Spleen (tissue), 7 donors: Measurements from ENCODE around the gene KY.

ENCODE experiments used
- POLR2A ChIP-seq, 3 donors: fragments of 450-650 bp; IDR thresholded peaks; one replicate each; pipeline ENCODE4 v1.5.1; 2017; ENCODE audit warnings: antibody characterized with exemption in 3 of 3, mild to moderate bottlenecking in 1 of 3
- TF ChIP-seq, protein P1 (sequence below), 11 experiments: fragments of 200-600 bp in 7 of 11; fragments of 450-650 bp in 4 of 11; sonication (generic) in 4 of 11; IDR thresholded peaks in 8 of 11; conservative IDR thresholded peaks in 3 of 11; 1 replicate in 7 of 11; 2 replicates in 4 of 11; pipeline versions ENCODE4 v1.4.0 to v1.8.0; 2016 to 2021; ENCODE audit warnings: antibody characterized with exemption in 11 of 11, inconsistent platforms in 4 of 11, mild to moderate bottlenecking in 1 of 11
- donor health status: DM: no; HTN: no; CAD: no; lungs with moderate emphysema.
- donor health status: DM: no; HTN: no; CAD: no.
- donor health status: DM: no; HTN: no; CAD: no.

DNA sequence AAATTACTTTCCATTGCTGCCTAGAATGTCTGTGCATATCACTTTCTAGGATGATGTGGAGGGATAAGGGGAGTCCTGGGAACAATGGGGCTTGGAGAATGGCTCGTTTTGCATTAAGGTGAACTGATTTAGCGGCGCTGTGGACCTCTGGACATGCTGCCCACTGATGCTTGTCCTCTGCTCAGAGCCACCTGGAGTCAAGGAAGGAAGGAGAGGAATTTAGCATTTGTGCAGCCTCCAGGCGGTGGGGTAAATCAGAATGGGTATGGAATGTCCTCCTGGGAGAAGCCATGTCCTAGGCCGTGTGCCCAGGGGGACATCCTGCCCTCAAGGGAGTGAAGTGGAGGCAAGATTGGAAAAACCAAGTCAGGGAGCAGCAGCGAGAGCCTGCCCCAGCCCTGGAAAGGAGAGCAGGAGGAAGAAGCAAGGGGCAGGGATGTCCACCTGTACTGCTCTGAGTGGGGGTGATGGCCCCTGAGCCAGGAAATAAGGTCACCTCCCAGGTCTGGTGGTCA is 37.8 kb downstream of the KY start:
- TF ChIP-seq, protein P1, sequence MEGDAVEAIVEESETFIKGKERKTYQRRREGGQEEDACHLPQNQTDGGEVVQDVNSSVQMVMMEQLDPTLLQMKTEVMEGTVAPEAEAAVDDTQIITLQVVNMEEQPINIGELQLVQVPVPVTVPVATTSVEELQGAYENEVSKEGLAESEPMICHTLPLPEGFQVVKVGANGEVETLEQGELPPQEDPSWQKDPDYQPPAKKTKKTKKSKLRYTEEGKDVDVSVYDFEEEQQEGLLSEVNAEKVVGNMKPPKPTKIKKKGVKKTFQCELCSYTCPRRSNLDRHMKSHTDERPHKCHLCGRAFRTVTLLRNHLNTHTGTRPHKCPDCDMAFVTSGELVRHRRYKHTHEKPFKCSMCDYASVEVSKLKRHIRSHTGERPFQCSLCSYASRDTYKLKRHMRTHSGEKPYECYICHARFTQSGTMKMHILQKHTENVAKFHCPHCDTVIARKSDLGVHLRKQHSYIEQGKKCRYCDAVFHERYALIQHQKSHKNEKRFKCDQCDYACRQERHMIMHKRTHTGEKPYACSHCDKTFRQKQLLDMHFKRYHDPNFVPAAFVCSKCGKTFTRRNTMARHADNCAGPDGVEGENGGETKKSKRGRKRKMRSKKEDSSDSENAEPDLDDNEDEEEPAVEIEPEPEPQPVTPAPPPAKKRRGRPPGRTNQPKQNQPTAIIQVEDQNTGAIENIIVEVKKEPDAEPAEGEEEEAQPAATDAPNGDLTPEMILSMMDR (IDR thresholded peaks at IDR 0.05 in 8 of 11, conservative IDR thresholded peaks at IDR 0.05 in 3 of 11): no peak
- no peak for TF ChIP-seq POLR2A (IDR thresholded peaks at IDR 0.05)
